AG10803 (cell line): Measurements from ENCODE around the gene NWD2.

ENCODE experiments used
- DNase-seq: peaks from one replicate; pipeline ENCODE4 v3.0.0; 2010; ENCODE audit warnings: low read depth
- H3K4me3 ChIP-seq: 2 replicates; pipeline ENCODE4 v1.5.1; 2011; ENCODE audit warnings: mild to moderate bottlenecking, low read length, control low read depth
- CTCF ChIP-seq: conservative IDR thresholded peaks from 2 replicates; pipeline ENCODE4 v1.5.1; 2011; ENCODE audit warnings: mild to moderate bottlenecking, low read length, control low read depth, inconsistent platforms

Gene NWD2

GRCh38 chr4:37243051-37243450 is 1.5 kb upstream of the NWD2 start:
- TF ChIP-seq CTCF = no peak
- no peak overlapping the region for H3K4me3 ChIP-seq
- no peak for DNase-seq

- TF ChIP-seq CTCF = no peak
- no peak for DNase-seq
- no peak overlapping the region for H3K4me3 ChIP-seq
Measured at GRCh38 chr4:37243722-37244582, 591 bp upstream of the NWD2 start.

- no peak overlapping the region for H3K4me3 ChIP-seq
- no peak for TF ChIP-seq CTCF
- no peak for DNase-seq
Measured at GRCh38 chr4:37245391-37245954, 930 bp downstream of the NWD2 start.

GRCh38 chr4:37246891-37247290 is 2.3 kb downstream of the NWD2 start:
- no peak overlapping the region for H3K4me3 ChIP-seq
- no peak for TF ChIP-seq CTCF
- DNase-seq = no peak

- H3K4me3 ChIP-seq = no peak overlapping the region
- no peak for DNase-seq
- no peak for TF ChIP-seq CTCF
Measured at GRCh38 chr4:37258221-37258620, 13.7 kb downstream of the NWD2 start.

GRCh38 chr4:37268319-37268718 is 23.8 kb downstream of the NWD2 start:
- no peak for TF ChIP-seq CTCF
- DNase-seq = no peak
- no peak overlapping the region for H3K4me3 ChIP-seq

GRCh38 chr4:37279121-37279520 is 34.6 kb downstream of the NWD2 start:
- no peak for DNase-seq
- no peak overlapping the region for H3K4me3 ChIP-seq
- no peak for TF ChIP-seq CTCF
